SU-DHL-6 (cell line): ENCODE data around the gene TJP1.

Experiments used
- EZH2phosphoT487 ChIP-seq: fragments of 200-600 bp; sonication (generic), shearing (Covaris generic); conservative IDR thresholded peaks from 2 replicates; pipeline ENCODE4 v1.6.1; 2018; ENCODE audit warnings: mild to moderate bottlenecking, antibody characterized with exemption, low read length, moderate library complexity, mixed read lengths
- TF ChIP-seq, protein P1 (sequence below): fragments of 200-600 bp; sonication (generic); IDR thresholded peaks from one replicate; pipeline ENCODE4 v1.5.1; 2017; ENCODE audit warnings: antibody characterized with exemption, mild to moderate bottlenecking, low read length, moderate library complexity; ENCODE audit not compliant: insufficient read depth, poor library complexity, severe bottlenecking

DNA sequence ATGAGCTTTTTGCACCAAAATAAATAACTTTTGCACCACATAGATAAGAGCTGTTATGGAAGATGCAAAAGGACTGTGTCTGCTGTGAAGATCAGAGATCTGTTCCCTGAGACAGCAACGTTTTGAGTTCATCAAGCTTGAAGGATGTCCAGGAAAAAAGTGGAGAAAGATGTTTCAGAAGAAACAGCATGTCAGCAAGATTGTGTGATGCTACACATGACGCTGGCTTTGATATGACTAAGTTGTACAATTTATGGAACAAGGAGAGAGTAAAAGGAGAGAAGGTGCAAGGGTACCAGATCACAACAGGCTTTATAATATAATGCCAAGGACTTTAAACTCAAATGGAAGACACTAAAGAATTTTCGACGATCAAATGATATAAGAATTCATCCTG lies 16.6 kb downstream of the TJP1 start:
- TF ChIP-seq, protein P1, sequence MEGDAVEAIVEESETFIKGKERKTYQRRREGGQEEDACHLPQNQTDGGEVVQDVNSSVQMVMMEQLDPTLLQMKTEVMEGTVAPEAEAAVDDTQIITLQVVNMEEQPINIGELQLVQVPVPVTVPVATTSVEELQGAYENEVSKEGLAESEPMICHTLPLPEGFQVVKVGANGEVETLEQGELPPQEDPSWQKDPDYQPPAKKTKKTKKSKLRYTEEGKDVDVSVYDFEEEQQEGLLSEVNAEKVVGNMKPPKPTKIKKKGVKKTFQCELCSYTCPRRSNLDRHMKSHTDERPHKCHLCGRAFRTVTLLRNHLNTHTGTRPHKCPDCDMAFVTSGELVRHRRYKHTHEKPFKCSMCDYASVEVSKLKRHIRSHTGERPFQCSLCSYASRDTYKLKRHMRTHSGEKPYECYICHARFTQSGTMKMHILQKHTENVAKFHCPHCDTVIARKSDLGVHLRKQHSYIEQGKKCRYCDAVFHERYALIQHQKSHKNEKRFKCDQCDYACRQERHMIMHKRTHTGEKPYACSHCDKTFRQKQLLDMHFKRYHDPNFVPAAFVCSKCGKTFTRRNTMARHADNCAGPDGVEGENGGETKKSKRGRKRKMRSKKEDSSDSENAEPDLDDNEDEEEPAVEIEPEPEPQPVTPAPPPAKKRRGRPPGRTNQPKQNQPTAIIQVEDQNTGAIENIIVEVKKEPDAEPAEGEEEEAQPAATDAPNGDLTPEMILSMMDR, result no peak
- no peak for TF ChIP-seq EZH2phosphoT487
